Measurements from ENCODE around the gene SOX14. TPM values are rescaled to one million over a fixed set of nuclear protein-coding genes. Genes with fewer than 3 reads are reported as not detected.

SOX14 gene
- total RNA-seq, 1 donor from 2014 or later: not detected

DNA sequence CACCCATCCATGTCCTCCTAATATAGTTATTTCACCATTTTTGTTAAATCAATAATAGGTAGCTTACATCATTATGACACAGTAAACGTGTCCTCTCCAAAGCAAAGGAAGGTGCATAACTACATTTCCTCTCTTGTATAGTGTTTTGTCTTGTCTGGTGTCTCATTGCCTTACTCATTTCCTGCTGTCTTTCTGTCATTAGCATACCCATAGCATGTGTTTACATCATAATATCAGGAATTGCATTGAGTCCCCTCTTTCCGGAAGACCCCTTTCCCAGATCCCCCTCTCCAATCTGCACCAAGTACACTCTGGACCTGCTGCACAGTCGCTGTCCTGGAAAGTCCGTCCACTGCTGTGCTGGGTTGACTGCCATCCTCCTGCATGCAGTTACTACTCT, 47.9 kb downstream of the SOX14 start:
- DNase-seq: no peak
- no peak overlapping the region for H3K27ac Mint-ChIP-seq (ENCODE audit: unreplicated experiment)
- peaks cover 3% of the 10 kb centered on the region for H3K9me3 Mint-ChIP-seq (ENCODE audit: unreplicated experiment)
- H3K4me1 Mint-ChIP-seq (ENCODE audit: low read depth, unreplicated experiment): peaks cover 2% of the 10 kb centered on the region
- H3K36me3 Mint-ChIP-seq (ENCODE audit: unreplicated experiment): no peaks in the 10 kb centered on the region
- TF ChIP-seq CTCF (IDR thresholded peaks at IDR 0.05; ENCODE audit: partially characterized antibody, unreplicated experiment): no peak
- peaks cover 5% of the 10 kb centered on the region for H3K27me3 Mint-ChIP-seq (ENCODE audit: unreplicated experiment)
- H3K4me3 Mint-ChIP-seq (ENCODE audit: unreplicated experiment): no peak overlapping the region

DNA sequence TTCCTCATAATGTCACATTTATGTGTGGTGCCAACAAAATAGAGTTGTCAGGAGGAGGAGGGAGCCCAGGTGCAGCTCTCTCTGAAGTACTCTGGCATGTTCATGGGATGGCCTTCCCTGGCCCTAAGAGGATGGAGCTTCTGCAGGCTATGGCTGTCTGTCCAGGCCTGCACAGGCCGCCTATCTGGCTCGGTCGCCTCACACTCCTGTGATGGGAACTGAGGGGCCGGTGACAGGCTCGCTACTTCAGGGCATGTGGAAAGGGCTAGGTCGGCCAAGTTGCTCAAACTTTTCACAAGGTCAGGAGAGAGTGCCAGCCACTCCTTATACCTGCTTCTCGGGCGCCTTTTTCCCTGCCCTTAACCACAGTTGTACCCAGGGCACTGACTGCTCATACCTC, 51.1 kb downstream of the SOX14 start:
- Mint-ChIP-seq H3K4me3 (ENCODE audit: unreplicated experiment) (no peak overlapping the region), H3K4me1 (ENCODE audit: low read depth, unreplicated experiment) (no peaks in the 10 kb centered on the region), H3K27ac (ENCODE audit: unreplicated experiment) (no peak overlapping the region), H3K36me3 (ENCODE audit: unreplicated experiment) (no peaks in the 10 kb centered on the region), H3K27me3 (ENCODE audit: unreplicated experiment) (no peaks in the 10 kb centered on the region), H3K9me3 (ENCODE audit: unreplicated experiment) (no peaks in the 10 kb centered on the region)
- DNase-seq: no peak
- TF ChIP-seq CTCF (IDR thresholded peaks at IDR 0.05; ENCODE audit: partially characterized antibody, unreplicated experiment): no peak

Other genes starting within 250 kb of the SOX14 start
- gene CLDN18, start 245.8 kb downstream of the SOX14 start, total RNA-seq (ENCODE audit: unreplicated experiment): not detected